HG03565 (cell line): ENCODE data around the gene GTPBP2.

Experiments
- ATAC-seq: cut with Tn5 transposase; IDR thresholded peaks from one replicate; pipeline ENCODE4 v1.9.1; 2021; ENCODE audit warnings: mild to moderate bottlenecking, moderate library complexity; ENCODE audit not compliant: unreplicated experiment

Gene GTPBP2

DNA sequence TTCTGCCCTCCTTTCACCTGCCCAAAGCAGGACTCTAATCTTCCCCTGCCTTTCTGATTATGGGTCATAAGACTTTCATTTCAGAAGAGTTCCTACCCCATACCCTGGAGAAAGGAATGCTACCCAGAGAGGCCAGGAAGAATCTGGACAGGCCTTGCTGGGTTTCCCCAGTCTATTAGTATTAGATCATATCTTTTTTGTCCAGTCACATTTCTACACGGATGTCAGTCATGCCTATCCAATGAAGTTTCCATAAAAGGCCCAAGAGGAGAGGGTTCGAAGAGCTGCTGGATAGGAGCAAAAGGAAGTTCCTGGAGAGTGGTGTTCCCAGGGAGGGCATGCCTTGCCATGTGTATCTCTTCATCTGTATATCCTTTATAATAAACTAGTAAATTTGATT lies 49.9 kb downstream of the GTPBP2 start:
- no peak for ATAC-seq

DNA sequence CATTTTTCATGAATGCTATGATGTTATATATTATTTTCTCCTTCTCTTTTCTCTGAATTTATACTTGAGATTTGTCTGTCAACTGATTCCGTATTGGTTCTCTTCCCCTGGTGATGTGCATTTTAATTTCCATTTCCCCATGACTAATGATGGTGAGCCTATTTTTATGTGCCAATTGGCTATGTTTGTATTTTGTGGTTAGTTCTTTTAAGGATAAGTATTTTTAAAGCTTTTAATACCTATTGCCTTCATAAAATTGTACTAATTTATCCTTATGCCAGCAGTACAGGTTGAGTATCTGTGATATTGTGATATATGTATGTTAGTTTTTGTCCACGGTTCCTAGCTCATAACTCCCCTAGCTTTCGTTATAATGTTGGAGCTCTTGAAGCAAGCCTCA lies 50.3 kb downstream of the GTPBP2 start:
- ATAC-seq: no peak

DNA sequence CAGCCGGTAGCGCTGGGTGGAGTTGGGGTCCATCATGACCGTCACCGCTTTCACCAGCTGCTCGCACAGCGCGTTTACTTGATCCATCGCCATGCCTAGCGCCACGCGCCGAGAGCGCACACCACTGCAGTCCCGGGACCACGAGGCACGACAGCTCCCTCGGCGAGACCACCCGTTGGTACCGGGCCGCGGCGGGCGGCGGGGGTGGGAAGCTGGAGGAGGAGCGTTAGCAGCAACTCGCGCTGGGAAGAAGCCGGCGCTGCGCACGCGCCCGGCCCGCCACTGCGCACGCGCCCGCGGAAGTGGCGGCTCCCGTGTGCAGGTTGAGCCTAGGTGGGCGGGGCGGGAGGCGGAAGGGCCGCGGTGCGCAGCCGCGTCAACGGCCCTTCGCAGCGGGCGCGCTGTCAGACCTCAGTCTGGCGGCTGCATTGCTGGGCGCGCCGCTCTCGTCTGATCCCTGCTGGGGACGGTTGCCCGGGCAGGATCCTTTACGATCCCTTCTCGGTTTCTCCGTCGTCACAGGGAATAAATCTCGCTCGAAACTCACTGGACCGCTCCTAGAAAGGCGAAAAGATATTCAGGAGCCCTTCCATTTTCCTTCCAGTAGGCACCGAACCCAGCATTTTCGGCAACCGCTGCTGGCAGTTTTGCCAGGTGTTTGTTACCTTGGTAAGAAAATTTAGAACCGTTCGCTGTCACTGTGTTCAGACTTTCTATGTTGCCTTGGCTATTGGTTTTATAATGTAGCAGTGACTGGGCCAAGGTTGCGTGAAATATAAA lies 53.1 kb downstream of the GTPBP2 start, which contains the start of the genes POLH and XPO5:
Gene POLH, plus strand, starts transcription at position 414 of the 780 bp plus-strand sequence. CDS start 6,135 bp downstream, outside the sequence.
Gene XPO5, minus strand, starts transcription at position 267 of the 780 bp plus-strand sequence. Its CDS starts 174 bp downstream, at position 93.
- peak; percentile 75 for ATAC-seq

GRCh38 chr6:43575105-43575771 lies 53.8 kb downstream of the GTPBP2 start:
- ATAC-seq: no peak

GRCh38 chr6:43572015-43572414 lies 57.0 kb downstream of the GTPBP2 start:
- ATAC-seq: no peak

GRCh38 chr6:43570876-43571441 lies 58.1 kb downstream of the GTPBP2 start:
- no peak for ATAC-seq
